ENCODE results near the gene RSRC1.

DNA sequence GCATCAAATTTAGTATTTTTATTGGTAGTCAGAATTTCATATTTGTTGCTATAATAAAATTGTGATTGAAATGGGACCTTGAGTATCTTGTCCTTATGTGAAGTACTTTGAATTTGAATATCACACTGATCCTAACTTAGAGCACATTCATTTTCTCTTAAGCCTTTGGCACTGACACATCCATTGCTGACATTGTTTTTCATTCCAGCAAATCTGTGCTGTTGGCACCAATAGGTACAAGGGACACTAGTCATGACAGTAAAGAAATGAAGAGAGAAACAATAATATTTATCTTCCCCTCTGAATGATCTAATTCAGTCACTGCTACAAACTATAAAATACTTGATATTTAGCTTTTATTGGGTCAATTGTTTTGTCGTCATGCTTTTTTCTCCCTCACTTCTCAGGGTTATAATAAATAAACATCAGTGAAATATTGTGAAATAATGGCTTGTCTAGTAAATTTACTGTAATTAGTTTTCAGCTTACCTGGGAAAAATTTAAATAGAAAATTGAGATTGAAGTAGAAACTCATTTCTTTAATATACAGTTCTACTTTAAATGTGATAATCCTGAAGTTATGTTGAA, 294.3 kb downstream of the RSRC1 start:
- no peak for TF ChIP-seq POLR2A (IDR thresholded peaks at IDR 0.05)
- no peak for TF ChIP-seq POLR2AphosphoS5 (IDR thresholded peaks at IDR 0.05)

All from sigmoid colon (tissue), 4 donors.